Nephron (organoid): ENCODE data around the gene PLEKHA1.

ENCODE experiments used
- H3K27ac Mint-ChIP-seq, 3 experiments: 2 replicates each; pipeline ENCODE4 v1.8.0; 2020; ENCODE audit warnings: mixed read lengths in 3 of 3, mild to moderate bottlenecking in 2 of 3, moderate library complexity in 1 of 3
- H3K27me3 Mint-ChIP-seq: 2 replicates; pipeline ENCODE4 v1.8.0; 2021; ENCODE audit warnings: low read depth, mild to moderate bottlenecking, moderate library complexity, mixed read lengths
- H3K36me3 Mint-ChIP-seq: 2 replicates; pipeline ENCODE4 v1.8.0; 2020; ENCODE audit warnings: low read depth, mixed read lengths
- H3K4me1 Mint-ChIP-seq: 2 replicates; pipeline ENCODE4 v1.8.0; 2020; ENCODE audit warnings: mixed read lengths
- H3K4me3 Mint-ChIP-seq, 3 experiments: 2 replicates each; pipeline ENCODE4 v1.8.0; 2020; ENCODE audit warnings: mild to moderate bottlenecking in 3 of 3, mixed read lengths in 3 of 3, moderate library complexity in 2 of 3
- H3K9me3 Mint-ChIP-seq: 2 replicates; pipeline ENCODE4 v1.8.0; 2020; ENCODE audit warnings: mixed read lengths
- CTCF ChIP-seq, 3 experiments: fragments of 200-600 bp; sonication (generic); IDR thresholded peaks; one replicate each; pipeline ENCODE4 v1.5.0; 2021; ENCODE audit warnings: antibody characterized with exemption in 3 of 3; ENCODE audit not compliant: unreplicated experiment in 3 of 3

The PLEKHA1 gene

GRCh38 chr10:122448600-122448999 is 74.1 kb downstream of the PLEKHA1 start:
- Mint-ChIP-seq H3K4me1 (peaks cover 10% of the 10 kb centered on the region), H3K4me3 (no peak overlapping the region), H3K9me3 (peaks cover 8% of the 10 kb centered on the region), H3K36me3 (peaks cover 7% of the 10 kb centered on the region), H3K27me3 (peaks cover 6% of the 10 kb centered on the region), H3K27ac (no peak overlapping the region)
- no peak for TF ChIP-seq CTCF (IDR thresholded peaks at IDR 0.05; ENCODE audit: unreplicated experiment in 3 of 3)

DNA sequence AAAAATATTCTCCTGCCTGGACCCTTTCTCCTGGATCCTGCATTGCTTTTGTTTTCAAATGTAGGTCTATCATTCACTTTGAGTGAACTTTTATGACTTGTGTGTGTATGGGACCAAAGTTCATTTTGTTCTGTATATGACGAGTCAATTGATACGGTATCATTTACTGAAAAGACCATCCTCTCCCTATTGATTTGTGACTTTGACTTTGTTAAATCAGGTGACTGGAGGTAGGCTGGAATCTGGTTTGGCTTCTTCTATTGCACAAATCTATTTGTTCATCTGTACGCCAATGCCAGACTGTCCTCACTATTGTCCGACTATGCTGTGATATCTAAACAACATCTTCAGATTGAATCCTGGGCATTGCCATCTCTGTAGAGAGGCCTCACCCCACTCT is 74.6 kb downstream of the PLEKHA1 start:
- Mint-ChIP-seq H3K4me3 (no peak overlapping the region), H3K36me3 (peaks cover 7% of the 10 kb centered on the region), H3K27me3 (peaks cover 6% of the 10 kb centered on the region), H3K4me1 (peaks cover 10% of the 10 kb centered on the region), H3K9me3 (peaks cover 8% of the 10 kb centered on the region), H3K27ac (no peak overlapping the region)
- TF ChIP-seq CTCF (IDR thresholded peaks at IDR 0.05; ENCODE audit: unreplicated experiment in 3 of 3), result no peak

- peaks cover 10% of the 10 kb centered on the region for H3K4me1 Mint-ChIP-seq
- peaks cover 6% of the 10 kb centered on the region for H3K9me3 Mint-ChIP-seq
- no peak for TF ChIP-seq CTCF (IDR thresholded peaks at IDR 0.05; ENCODE audit: unreplicated experiment in 3 of 3)
- H3K27ac Mint-ChIP-seq, result no peak overlapping the region
- peaks cover 6% of the 10 kb centered on the region for H3K27me3 Mint-ChIP-seq
- no peak overlapping the region for H3K4me3 Mint-ChIP-seq
- peaks cover 4% of the 10 kb centered on the region for H3K36me3 Mint-ChIP-seq
Observed at GRCh38 chr10:122450353-122450990, 76.0 kb downstream of the PLEKHA1 start.

GRCh38 chr10:122454071-122454470 is 79.6 kb downstream of the PLEKHA1 start:
- no peak for TF ChIP-seq CTCF (IDR thresholded peaks at IDR 0.05; ENCODE audit: unreplicated experiment in 3 of 3)
- Mint-ChIP-seq H3K4me1 (peaks cover 16% of the 10 kb centered on the region), H3K36me3 (no peaks in the 10 kb centered on the region), H3K4me3 (no peak overlapping the region), H3K9me3 (no peaks in the 10 kb centered on the region), H3K27me3 (peaks cover 27% of the 10 kb centered on the region), H3K27ac (no peak overlapping the region)

- Mint-ChIP-seq H3K36me3 (no peaks in the 10 kb centered on the region), H3K9me3 (no peaks in the 10 kb centered on the region), H3K27me3 (peaks cover 33% of the 10 kb centered on the region), H3K27ac (no peak within 1 kb of the TSS), H3K4me1 (peaks cover 14% of the 10 kb centered on the region), H3K4me3 (no peak within 1 kb of the TSS)
- TF ChIP-seq CTCF (IDR thresholded peaks at IDR 0.05; ENCODE audit: unreplicated experiment in 3 of 3), result no peak
Observed at GRCh38 chr10:122454603-122455080, 80.1 kb downstream of the PLEKHA1 start, which contains the start of gene ARMS2. Gene ARMS2, plus strand, starts transcription at chr10:122454653. Its CDS starts 75 bp downstream, at chr10:122454728.
